ENCODE data around the gene BMP8A. TPM values are rescaled to one million over a fixed set of nuclear protein-coding genes. Genes with fewer than 3 reads are reported as not detected.

Gene BMP8A
- total RNA-seq, 1 donor = not detected

- no peak overlapping the region for H3K4me3 ChIP-seq (ENCODE audit: low read depth, low read length)
- no peak for TF ChIP-seq CTCF (IDR thresholded peaks at IDR 0.05; ENCODE audit: insufficient read depth, low read length)
- no peak for DNase-seq (ENCODE audit: low read depth)
Observed at GRCh38 chr1:39563669-39564068, 72.2 kb downstream of the BMP8A start.

DNA sequence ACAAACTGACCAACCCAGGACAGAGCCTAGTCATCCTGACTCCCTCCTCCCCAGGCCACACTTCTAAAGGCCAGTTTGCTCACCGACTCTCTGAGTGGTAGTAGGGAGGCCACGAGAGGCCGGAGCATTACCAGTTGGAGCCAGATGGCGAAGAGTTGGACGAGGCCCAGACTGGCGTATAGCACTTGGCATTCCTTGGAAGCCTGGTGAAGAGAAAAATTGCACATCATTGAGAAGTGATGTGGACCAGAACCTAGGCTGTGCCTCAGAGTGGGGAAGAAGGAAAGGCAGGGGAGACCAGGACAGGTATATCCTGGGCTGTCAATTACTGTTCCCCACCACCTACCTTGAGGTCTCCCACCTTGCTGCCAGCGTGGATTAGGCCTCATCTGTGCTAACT, 72.9 kb downstream of the BMP8A start:
- TF ChIP-seq CTCF (IDR thresholded peaks at IDR 0.05; ENCODE audit: insufficient read depth, low read length) = no peak

GRCh38 chr1:39564941-39565340, 73.5 kb downstream of the BMP8A start:
- H3K4me3 ChIP-seq (ENCODE audit: low read depth, low read length) = no peak overlapping the region
- no peak for DNase-seq (ENCODE audit: low read depth)
- TF ChIP-seq CTCF (IDR thresholded peaks at IDR 0.05; ENCODE audit: insufficient read depth, low read length) = no peak

More for the DNA sequence above, 72.9 kb downstream of the BMP8A start:
- DNase-seq (ENCODE audit: low read depth) = no peak
- no peak overlapping the region for H3K4me3 ChIP-seq (ENCODE audit: low read depth, low read length)

GRCh38 chr1:39566441-39567137, 75.2 kb downstream of the BMP8A start:
- TF ChIP-seq CTCF (IDR thresholded peaks at IDR 0.05; ENCODE audit: insufficient read depth, low read length) = no peak
- no peak for DNase-seq (ENCODE audit: low read depth)
- no peak overlapping the region for H3K4me3 ChIP-seq (ENCODE audit: low read depth, low read length)

DNA sequence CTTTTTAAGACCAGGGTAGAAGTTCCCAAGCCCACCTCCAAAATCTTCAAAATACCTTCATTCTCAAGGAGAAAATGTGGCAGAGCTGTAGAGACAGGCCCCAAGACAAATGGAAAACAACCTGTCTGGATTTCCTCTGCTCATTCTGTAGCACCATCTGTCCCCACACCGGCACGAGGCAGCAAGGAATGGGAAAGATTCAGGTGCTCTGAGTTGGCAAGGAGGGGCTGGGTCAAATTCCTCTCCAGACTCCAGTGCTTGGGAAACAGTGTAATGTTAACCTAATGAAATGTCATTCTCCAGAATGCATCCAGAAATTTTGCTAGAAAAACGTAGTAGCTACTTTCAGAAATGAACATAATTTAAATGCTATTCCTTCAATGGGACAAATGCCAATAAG, 75.9 kb downstream of the BMP8A start:
- H3K4me3 ChIP-seq (ENCODE audit: low read depth, low read length) = no peak overlapping the region
- DNase-seq (ENCODE audit: low read depth) = no peak
- TF ChIP-seq CTCF (IDR thresholded peaks at IDR 0.05; ENCODE audit: insufficient read depth, low read length) = no peak

- H3K4me3 ChIP-seq (ENCODE audit: low read depth, low read length) = no peak overlapping the region
- no peak for DNase-seq (ENCODE audit: low read depth)
- no peak for TF ChIP-seq CTCF (IDR thresholded peaks at IDR 0.05; ENCODE audit: insufficient read depth, low read length)
Observed at GRCh38 chr1:39568208-39568607, 76.8 kb downstream of the BMP8A start.

- DNase-seq (ENCODE audit: low read depth) = no peak
- H3K4me3 ChIP-seq (ENCODE audit: low read depth, low read length) = no peak overlapping the region
- no peak for TF ChIP-seq CTCF (IDR thresholded peaks at IDR 0.05; ENCODE audit: insufficient read depth, low read length)
Observed at GRCh38 chr1:39569034-39569433, 77.6 kb downstream of the BMP8A start.

All from fibroblast of the aortic adventitia (primary cell).